HG02759 (cell line): ENCODE measurements around the gene TEKT4.
"Not testable (repeated sequence)": the region's sequence is repeated elsewhere in the genome, so short reads cannot be mapped to it uniquely, and the experiment has no call there.

ENCODE experiments used
- ATAC-seq: cut with Tn5 transposase; IDR thresholded peaks from one replicate; pipeline ENCODE4 v1.9.1; 2021; ENCODE audit warnings: mild to moderate bottlenecking, moderate library complexity; ENCODE audit not compliant: unreplicated experiment

TEKT4 gene, protein sequence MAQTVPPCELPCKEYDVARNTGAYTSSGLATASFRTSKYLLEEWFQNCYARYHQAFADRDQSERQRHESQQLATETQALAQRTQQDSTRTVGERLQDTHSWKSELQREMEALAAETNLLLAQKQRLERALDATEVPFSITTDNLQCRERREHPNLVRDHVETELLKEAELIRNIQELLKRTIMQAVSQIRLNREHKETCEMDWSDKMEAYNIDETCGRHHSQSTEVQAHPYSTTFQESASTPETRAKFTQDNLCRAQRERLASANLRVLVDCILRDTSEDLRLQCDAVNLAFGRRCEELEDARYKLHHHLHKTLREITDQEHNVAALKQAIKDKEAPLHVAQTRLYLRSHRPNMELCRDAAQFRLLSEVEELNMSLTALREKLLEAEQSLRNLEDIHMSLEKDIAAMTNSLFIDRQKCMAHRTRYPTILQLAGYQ

GRCh38 chr2:94871226-94872087 lies at the start of gene TEKT4:
TSS of gene TEKT4 (plus strand) at chr2:94871430. CDS start at chr2:94871580, 150 bp downstream.
- ATAC-seq = no peak

DNA sequence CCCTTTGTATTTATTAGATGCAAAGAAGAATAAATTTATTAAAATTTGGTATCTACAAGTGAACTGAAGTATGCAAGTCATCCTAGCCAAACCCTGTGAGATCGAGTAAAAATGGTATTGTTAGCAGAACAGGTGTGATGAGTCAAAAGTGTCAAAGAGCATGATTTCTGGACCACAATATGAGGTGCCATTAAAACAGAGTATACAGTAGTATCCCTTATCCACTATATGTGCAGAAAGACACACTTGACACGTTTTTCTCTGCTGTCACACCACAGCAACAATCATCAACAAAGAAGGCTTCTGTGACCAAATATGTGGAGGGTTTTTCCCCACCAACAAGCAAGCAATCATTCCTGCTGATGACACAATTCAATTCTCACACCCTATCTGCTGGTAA lies 32.0 kb upstream of the TEKT4 start:
- ATAC-seq = not testable (repeated sequence)

GRCh38 chr2:94856856-94857255 lies 14.4 kb upstream of the TEKT4 start:
- not testable (repeated sequence) for ATAC-seq

- ATAC-seq = not testable (repeated sequence)
These were observed 13.7 kb upstream of the TEKT4 start for GRCh38 chr2:94857367-94858162.

- not testable (repeated sequence) for ATAC-seq
These were observed 12.9 kb upstream of the TEKT4 start for GRCh38 chr2:94858163-94858888.

DNA sequence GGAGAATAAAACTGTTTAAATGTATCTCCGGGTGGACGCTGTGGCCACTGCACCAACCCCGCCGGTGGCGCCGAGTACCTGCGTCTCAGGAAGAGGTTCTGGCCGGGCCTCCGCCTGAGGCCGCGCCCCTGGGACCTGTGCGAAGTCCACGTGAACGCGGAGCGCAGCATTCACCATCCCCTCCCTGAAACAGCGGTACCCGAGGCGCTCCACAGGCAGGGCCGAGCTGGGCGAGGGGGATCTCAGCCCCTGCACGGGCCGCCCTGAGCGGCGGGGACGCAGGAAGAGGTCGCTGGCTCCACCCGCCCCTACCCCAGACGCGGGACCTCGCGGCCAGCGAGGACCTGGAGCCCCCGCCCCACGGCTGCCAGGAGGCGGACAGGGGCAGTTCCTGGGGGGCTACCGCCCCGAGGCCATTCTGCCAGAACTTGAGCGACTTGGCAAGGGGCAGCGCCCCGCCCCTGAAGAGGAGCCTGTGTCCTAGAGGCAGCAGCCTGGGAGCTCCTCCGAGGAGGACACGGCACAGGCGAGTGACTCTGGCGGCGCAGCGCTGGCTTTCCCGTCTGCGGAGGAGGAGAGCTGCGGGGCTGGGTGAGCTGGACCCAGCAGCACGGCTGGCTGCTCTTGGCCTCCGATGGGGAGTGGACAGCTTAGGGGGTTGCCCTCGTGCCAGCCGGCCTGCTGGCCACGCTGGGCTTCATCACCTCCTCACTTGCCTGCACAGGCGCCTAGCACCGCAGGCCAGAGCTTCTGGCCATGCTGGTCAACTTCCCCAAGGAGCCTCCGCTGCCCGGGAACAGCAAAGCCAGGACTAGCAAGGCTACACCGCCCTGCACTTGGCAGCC lies 9.7 kb upstream of the TEKT4 start:
- ATAC-seq = no peak

- ATAC-seq = not testable (repeated sequence)
These were observed 8.3 kb upstream of the TEKT4 start for GRCh38 chr2:94862903-94863302.

GRCh38 chr2:94869131-94869530 lies 2.1 kb upstream of the TEKT4 start:
- ATAC-seq = no peak

DNA sequence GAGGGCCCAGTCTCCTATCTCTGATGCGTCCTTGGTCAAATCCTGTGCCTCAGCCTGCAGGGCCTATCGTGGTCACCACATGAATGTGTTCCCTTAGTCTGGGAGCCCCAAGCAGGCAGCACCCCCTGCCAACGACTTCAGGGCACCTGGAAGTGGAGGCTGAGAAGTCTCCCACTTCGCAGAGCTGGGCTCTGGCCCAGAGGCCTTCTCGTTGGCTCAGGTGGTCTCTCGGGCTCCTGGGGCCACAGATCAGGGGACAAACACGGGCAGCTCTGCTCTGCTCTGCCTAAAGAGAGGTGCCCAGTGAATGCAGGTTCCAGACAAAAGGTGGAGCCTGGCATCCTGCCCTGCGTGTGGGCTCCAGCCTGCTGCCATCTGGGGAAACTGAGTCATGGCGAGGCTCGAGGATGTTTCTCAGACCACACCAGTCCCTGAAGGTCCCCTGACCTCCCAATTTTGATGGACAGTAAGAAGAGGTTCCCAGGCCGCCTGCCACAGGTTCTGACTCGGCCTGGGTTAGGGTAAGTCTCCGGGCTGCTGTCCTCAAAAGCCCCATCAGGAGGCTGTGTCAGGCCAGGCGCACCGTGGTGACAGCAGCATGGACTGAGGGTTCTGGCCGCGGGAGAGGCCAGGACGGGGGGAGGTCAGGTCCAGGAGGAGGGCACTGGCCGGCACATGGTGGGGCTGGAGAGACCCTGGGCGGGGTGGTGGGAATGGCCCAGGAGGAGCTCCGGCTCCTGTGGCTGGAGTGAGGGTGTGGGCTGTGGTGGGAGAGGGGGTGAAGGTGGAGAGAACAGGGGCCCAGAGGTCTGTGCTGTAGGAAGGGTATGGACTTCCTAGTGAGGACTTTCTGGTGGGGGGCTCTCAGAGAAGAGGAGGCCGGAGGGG lies 1.4 kb upstream of the TEKT4 start:
- no peak for ATAC-seq

GRCh38 chr2:94870440-94871225 lies 597 bp upstream of the TEKT4 start:
- no peak for ATAC-seq

GRCh38 chr2:94872088-94872618 lies 923 bp downstream of the TEKT4 start:
- no peak for ATAC-seq

- no peak for ATAC-seq
These were observed 1.6 kb downstream of the TEKT4 start for GRCh38 chr2:94872676-94873361.

GRCh38 chr2:94873362-94874276 lies 2.4 kb downstream of the TEKT4 start:
- ATAC-seq = peak; percentile 26

DNA sequence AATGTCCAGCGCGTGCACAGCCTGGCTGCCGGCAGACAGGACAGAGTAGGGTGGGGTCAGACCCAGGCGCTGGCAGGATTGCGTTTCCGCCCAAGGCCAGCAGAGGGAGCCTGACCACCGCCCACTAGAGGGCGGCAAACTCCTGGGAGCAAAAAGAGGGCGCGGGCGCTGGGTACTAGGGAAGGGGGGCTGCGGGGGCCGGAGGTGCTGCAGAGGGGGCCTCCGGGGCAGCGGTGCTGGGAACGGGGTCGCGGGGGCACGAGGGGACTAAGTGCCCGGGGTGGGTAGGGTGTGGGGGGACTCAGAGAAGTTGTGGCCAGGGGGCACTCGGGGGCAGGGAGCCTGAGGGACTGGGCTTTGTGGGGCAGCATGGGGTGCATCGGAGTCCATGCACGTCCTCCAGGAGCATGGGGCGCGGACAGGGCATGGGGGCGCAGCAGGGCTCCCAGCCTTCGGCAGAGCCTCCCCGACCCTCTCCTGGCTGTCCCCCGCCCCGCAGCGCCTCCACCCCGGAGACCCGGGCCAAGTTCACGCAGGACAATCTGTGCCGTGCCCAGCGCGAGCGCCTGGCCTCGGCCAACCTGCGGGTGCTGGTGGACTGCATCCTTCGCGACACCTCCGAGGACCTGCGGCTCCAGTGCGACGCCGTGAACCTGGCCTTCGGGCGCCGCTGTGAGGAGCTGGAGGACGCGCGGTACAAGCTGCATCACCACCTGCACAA lies 3.2 kb downstream of the TEKT4 start:
- ATAC-seq = peak; percentile 99
